Stimulated activated CD4-positive, alpha-beta T cell treated with anti-CD3 and anti-CD28 coated beads, Interleukin-2, amount 100 ng/mL, for 48 hours (primary cell): Measurements from ENCODE around the gene UPK2.

Experiments used
- DNase-seq, 2 donors: peaks; one replicate each; pipeline ENCODE4 v3.0.0-alpha.2; 2020

UPK2 gene

GRCh38 chr11:118996926-118997626, 41.0 kb downstream of the UPK2 start:
- DNase-seq: peak in 1 of 2 donors; percentile 30

- peak; percentile 93 to 94 for DNase-seq
Observed at GRCh38 chr11:118997627-118998387, 41.7 kb downstream of the UPK2 start, which contains the start of gene CENATAC. Gene CENATAC, plus strand, starts transcription at chr11:118998138. Its CDS starts 60 bp downstream, at chr11:118998198.

- DNase-seq: no peak
Observed at GRCh38 chr11:118998388-118998717, 42.3 kb downstream of the UPK2 start.

GRCh38 chr11:118998822-118999221, 42.7 kb downstream of the UPK2 start:
- no peak for DNase-seq

GRCh38 chr11:119000906-119001305, 44.8 kb downstream of the UPK2 start:
- no peak for DNase-seq

GRCh38 chr11:119006656-119007055, 50.6 kb downstream of the UPK2 start:
- DNase-seq: no peak
